CD14-positive monocyte (primary cell): ENCODE measurements around the gene SKIDA1. TPM values are rescaled to one million over a fixed set of nuclear protein-coding genes. Genes with fewer than 3 reads are reported as not detected.

Experiments used
- DNase-seq, 3 donors: peaks; one replicate each; pipeline ENCODE4 v3.0.0-alpha.2; 2011 to 2022
- H2AFZ ChIP-seq: 2 replicates; pipeline ENCODE4 v1.6.0; 2012; ENCODE audit warnings: mild to moderate bottlenecking, low read depth, low read length, inconsistent platforms; ENCODE audit not compliant: insufficient read depth, poor library complexity, severe bottlenecking
- H3K27ac ChIP-seq, 2 donors: 1 replicate in 1 of 2; 2 replicates in 1 of 2; pipeline ENCODE4 v1.5.1; 2012 to 2013; ENCODE audit warnings: low read length in 2 of 2, control low read depth in 1 of 2, inconsistent platforms in 1 of 2, low read depth in 1 of 2, mild to moderate bottlenecking in 1 of 2
- H3K27me3 ChIP-seq, 2 donors: one replicate each; pipeline versions ENCODE4 v1.6.0 to v1.6.1; 2011 to 2013; ENCODE audit warnings: low read length in 2 of 2; ENCODE audit not compliant: control insufficient read depth in 2 of 2, insufficient read depth in 2 of 2
- H3K36me3 ChIP-seq, 2 donors: replicated peaks in 1 of 2; 1 replicate in 1 of 2; 2 replicates in 1 of 2; pipeline versions ENCODE4 v1.5.1 to v1.6.1; 2012 to 2013; ENCODE audit warnings: low read length in 2 of 2, control low read depth in 1 of 2, inconsistent platforms in 1 of 2, mild to moderate bottlenecking in 1 of 2; ENCODE audit not compliant: insufficient read depth in 2 of 2, control insufficient read depth in 1 of 2
- H3K4me1 ChIP-seq, 2 donors: 1 replicate in 1 of 2; 2 replicates in 1 of 2; pipeline versions ENCODE4 v1.5.1 to v1.6.1; 2012 to 2013; ENCODE audit warnings: low read length in 2 of 2, control low read depth in 1 of 2, inconsistent platforms in 1 of 2, mild to moderate bottlenecking in 1 of 2, moderate library complexity in 1 of 2; ENCODE audit not compliant: insufficient read depth in 2 of 2, control insufficient read depth in 1 of 2
- H3K4me2 ChIP-seq: replicated peaks from 2 replicates; pipeline ENCODE3; 2012; ENCODE audit warnings: low read length, moderate library complexity, mild to moderate bottlenecking; ENCODE audit not compliant: poor library complexity, severe bottlenecking; ENCODE audit errors: extremely low read depth
- H3K4me3 ChIP-seq, 3 experiments: fragments of 200-600 bp in 1 of 3; sonication (generic) in 1 of 3; replicated peaks in 1 of 3; 1 replicate in 2 of 3; 2 replicates in 1 of 3; pipeline ENCODE4 v1.5.1; 2011 to 2013; ENCODE audit warnings: low read length in 3 of 3, mild to moderate bottlenecking in 3 of 3, control low read depth in 2 of 3, low read depth in 2 of 3, inconsistent platforms in 1 of 3, moderate library complexity in 1 of 3
- H3K79me2 ChIP-seq: 2 replicates; pipeline ENCODE4 v1.6.0; 2012; ENCODE audit warnings: mild to moderate bottlenecking, control low read depth, inconsistent platforms, low read length, moderate library complexity; ENCODE audit not compliant: insufficient read depth
- H3K9ac ChIP-seq: 2 replicates; pipeline ENCODE4 v1.6.0; 2017; ENCODE audit warnings: low read length, mild to moderate bottlenecking; ENCODE audit not compliant: insufficient read depth, poor library complexity, severe bottlenecking
- H3K9me3 ChIP-seq, 2 donors: replicated peaks in 1 of 2; 1 replicate in 1 of 2; 2 replicates in 1 of 2; pipeline versions ENCODE4 v1.5.1 to v1.6.1; 2012 to 2013; ENCODE audit warnings: low read length in 2 of 2, control low read depth in 1 of 2; ENCODE audit not compliant: control insufficient read depth in 1 of 2, insufficient read depth in 1 of 2
- H4K20me1 ChIP-seq: 2 replicates; pipeline ENCODE4 v1.6.0; 2012; ENCODE audit warnings: mild to moderate bottlenecking, low read length, control low read depth, moderate library complexity; ENCODE audit not compliant: insufficient read depth
- H3K27ac Mint-ChIP-seq, 7 donors: one replicate each; pipeline ENCODE4 v1.8.0; 2020; ENCODE audit warnings: mild to moderate bottlenecking in 7 of 7, mixed read lengths in 7 of 7, moderate library complexity in 6 of 7, inconsistent platforms in 2 of 7
- H3K27me3 Mint-ChIP-seq, 3 donors: one replicate each; pipeline ENCODE4 v1.8.0; 2021 to 2022; ENCODE audit warnings: low read depth in 3 of 3, mild to moderate bottlenecking in 3 of 3, mixed read lengths in 3 of 3, moderate library complexity in 3 of 3, inconsistent platforms in 1 of 3
- H3K36me3 Mint-ChIP-seq, 2 donors: one replicate each; pipeline ENCODE4 v1.8.0; 2020; ENCODE audit warnings: mixed read lengths in 2 of 2, inconsistent platforms in 1 of 2, mild to moderate bottlenecking in 1 of 2
- H3K4me1 Mint-ChIP-seq: one replicate; pipeline ENCODE4 v1.8.0; 2020; ENCODE audit warnings: mild to moderate bottlenecking, mixed read lengths
- H3K4me3 Mint-ChIP-seq, 2 donors: one replicate each; pipeline ENCODE4 v1.8.0; 2020; ENCODE audit warnings: mild to moderate bottlenecking in 2 of 2, mixed read lengths in 2 of 2, moderate library complexity in 1 of 2
- H3K9me3 Mint-ChIP-seq, 7 donors: one replicate each; pipeline ENCODE4 v1.8.0; 2020 to 2022; ENCODE audit warnings: mixed read lengths in 7 of 7, mild to moderate bottlenecking in 6 of 7, moderate library complexity in 6 of 7, inconsistent platforms in 2 of 7
- CTCF ChIP-seq: fragments of 200-600 bp; IDR thresholded peaks from one replicate; pipeline ENCODE4 v1.8.0; 2022; ENCODE audit warnings: antibody characterized with exemption, mild to moderate bottlenecking
- WGBS: methylation state at CpG from one replicate; pipeline ENCODE4 v1.1.5; 2013; ENCODE audit warnings: missing lambda C conversion rate; ENCODE audit not compliant: insufficient coverage; 5-methylcytosine and 5-hydroxymethylcytosine counted together
- intact Hi-C, 2 donors: fragments of 100-400 bp; cut with micrococcal nuclease; formaldehyde crosslinking; loops; one replicate each; pipeline versions ENCODE4 v1.15.0 to v1.15.1; 2023
- polyA plus RNA-seq, 3 donors: library from polyadenylated mRNA; depleted of rRNA in 1 of 3; unstranded in 2 of 3; stranded (reverse) in 1 of 3; fragments of 300-500 nt in 2 of 3; fragments of >200 nt in 1 of 3; fragmentation: Illumina TruSeq in 2 of 3; gene quantifications; 1 replicate in 2 of 3; 2 replicates in 1 of 3; pipeline ENCODE4 v1.2.3, GENCODE V29; 2012 to 2021

The SKIDA1 gene
- polyA plus RNA-seq, 3 donors: 0.04 to 0.15 TPM; not detected in 1

GRCh38 chr10:21496343-21497176, 28.9 kb downstream of the SKIDA1 start:
- peak overlapping the region; percentile 93 for H2AFZ ChIP-seq
- intact Hi-C loops: loop anchor here in 1 of 2 donors (10.0 kb wide), 1 partner anchor 178 kb away; no protein-coding TSS in a partner anchor
- under 1% methylated on average over 57 of the region's 72 CpGs for WGBS
- peak overlapping the region; percentile 52 to 84 (median 59) for H3K4me3 ChIP-seq
- no peak overlapping the region for H3K27ac ChIP-seq
- peaks cover 38% of the 10 kb centered on the region for H3K4me1 Mint-ChIP-seq
- no peaks in the 10 kb centered on the region for H3K36me3 ChIP-seq
- H3K36me3 Mint-ChIP-seq: peaks cover 5 to 7% of the 10 kb centered on the region in 2 donors
- DNase-seq: peak in 1 of 3 donors; percentile 22
- H3K27ac Mint-ChIP-seq: no peak overlapping the region
- peak overlapping the region; percentile 100 for H3K4me2 ChIP-seq
- peaks cover 0 to 6% of the 10 kb centered on the region in 2 donors for H3K9me3 ChIP-seq
- H3K4me3 Mint-ChIP-seq: peak overlapping the region; percentile 85 to 96
- peaks cover 56 to 81% (median 64%) of the 10 kb centered on the region in 3 donors for H3K27me3 Mint-ChIP-seq
- H3K79me2 ChIP-seq: no peaks in the 10 kb centered on the region
- peaks cover 45 to 53% of the 10 kb centered on the region in 2 donors for H3K4me1 ChIP-seq
- H4K20me1 ChIP-seq: no peaks in the 10 kb centered on the region
- H3K9ac ChIP-seq: peak overlapping the region; percentile 19
- TF ChIP-seq CTCF: no peak
- H3K27me3 ChIP-seq: peaks cover 28 to 67% of the 10 kb centered on the region in 2 donors
- H3K9me3 Mint-ChIP-seq: peaks cover 0 to 13% (median 6%) of the 10 kb centered on the region in 7 donors

GRCh38 chr10:21495752-21496342, 29.6 kb downstream of the SKIDA1 start:
- Histone ChIP-seq H3K27me3 (peaks cover 28 to 60% of the 10 kb centered on the region in 2 donors), H3K9ac (peak overlapping the region; percentile 40), H2AFZ (peak overlapping the region; percentile 93), H3K4me3 (peak overlapping the region; percentile 52 to 84 (median 59)), H3K4me1 (peaks cover 45 to 53% of the 10 kb centered on the region in 2 donors), H3K79me2 (no peaks in the 10 kb centered on the region), H3K4me2 (peak overlapping the region; percentile 100), H3K27ac (no peak overlapping the region), H3K9me3 (peaks cover 0 to 6% of the 10 kb centered on the region in 2 donors), H3K36me3 (no peaks in the 10 kb centered on the region), H4K20me1 (no peaks in the 10 kb centered on the region)
- DNase-seq: peak; percentile 70 to 77 (median 77)
- peaks cover 5 to 7% of the 10 kb centered on the region in 2 donors for H3K36me3 Mint-ChIP-seq
- intact Hi-C loops: loop anchor here in 1 of 2 donors (2.0 to 10.0 kb wide), 2 partner anchors 179 to 237 kb away; no protein-coding TSS in a partner anchor
- peaks cover 38% of the 10 kb centered on the region for H3K4me1 Mint-ChIP-seq
- H3K27me3 Mint-ChIP-seq: peaks cover 51 to 74% (median 58%) of the 10 kb centered on the region in 3 donors
- peaks cover 0 to 13% (median 6%) of the 10 kb centered on the region in 7 donors for H3K9me3 Mint-ChIP-seq
- no peak overlapping the region for H3K27ac Mint-ChIP-seq
- 0% methylated on average over 35 of the region's 58 CpGs for WGBS
- H3K4me3 Mint-ChIP-seq: peak overlapping the region; percentile 85 to 96
- peak; percentile 96 for TF ChIP-seq CTCF
